Purkinje cell (primary cell): ENCODE measurements around the gene ZSCAN20. TPM values are rescaled to one million over a fixed set of nuclear protein-coding genes. Genes with fewer than 3 reads are reported as not detected.

Experiments
- polyA plus RNA-seq: library from polyadenylated mRNA; unstranded; fragments of >200 nt; fragmentation: Nextera tagmentation; gene quantifications from 2 replicates; pipeline ENCODE4 v1.2.1, GENCODE V29; 2014

The ZSCAN20 gene
- polyA plus RNA-seq, result 0.84 and 2.0 TPM in 2 replicates

DNA sequence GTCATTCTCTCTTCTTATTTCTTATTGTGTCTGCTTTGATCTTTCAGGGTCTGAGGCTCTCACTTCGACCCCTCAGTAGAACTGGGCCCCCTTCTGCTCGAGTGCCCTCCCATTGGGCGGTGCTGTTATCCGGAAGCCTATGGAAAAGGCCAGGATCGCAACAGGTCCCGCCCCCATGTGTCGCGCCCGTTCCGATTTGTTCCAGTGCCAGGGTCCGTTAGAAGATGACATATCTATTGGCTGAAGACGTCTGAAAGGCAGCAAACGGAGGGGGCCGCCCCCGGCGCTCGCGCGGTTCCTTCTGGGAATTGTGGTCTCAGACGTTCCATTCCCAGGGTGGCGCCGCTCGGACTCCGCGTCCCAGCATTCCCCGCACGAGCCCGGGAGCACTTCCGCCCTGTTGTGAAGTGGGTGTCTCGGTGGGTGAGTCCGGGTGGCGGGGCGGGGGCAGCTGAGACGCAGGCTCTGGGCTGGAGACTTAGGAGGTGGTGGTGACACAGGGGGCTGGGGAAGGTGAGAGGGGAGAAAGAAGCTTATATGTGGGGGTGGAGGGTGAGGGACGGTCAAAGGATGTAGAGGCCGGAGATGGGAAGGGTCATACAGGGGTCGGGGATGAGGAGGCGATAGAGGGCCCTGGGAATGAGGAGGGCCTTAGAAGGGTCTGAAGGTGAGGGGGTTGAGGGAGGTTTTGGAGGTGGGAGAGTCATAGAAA is at the start of gene ZSCAN20:
Gene ZSCAN20 (plus strand): TSS at position 377 of the 712 bp plus-strand sequence. CDS start 6,644 bp downstream, outside the sequence.

DNA sequence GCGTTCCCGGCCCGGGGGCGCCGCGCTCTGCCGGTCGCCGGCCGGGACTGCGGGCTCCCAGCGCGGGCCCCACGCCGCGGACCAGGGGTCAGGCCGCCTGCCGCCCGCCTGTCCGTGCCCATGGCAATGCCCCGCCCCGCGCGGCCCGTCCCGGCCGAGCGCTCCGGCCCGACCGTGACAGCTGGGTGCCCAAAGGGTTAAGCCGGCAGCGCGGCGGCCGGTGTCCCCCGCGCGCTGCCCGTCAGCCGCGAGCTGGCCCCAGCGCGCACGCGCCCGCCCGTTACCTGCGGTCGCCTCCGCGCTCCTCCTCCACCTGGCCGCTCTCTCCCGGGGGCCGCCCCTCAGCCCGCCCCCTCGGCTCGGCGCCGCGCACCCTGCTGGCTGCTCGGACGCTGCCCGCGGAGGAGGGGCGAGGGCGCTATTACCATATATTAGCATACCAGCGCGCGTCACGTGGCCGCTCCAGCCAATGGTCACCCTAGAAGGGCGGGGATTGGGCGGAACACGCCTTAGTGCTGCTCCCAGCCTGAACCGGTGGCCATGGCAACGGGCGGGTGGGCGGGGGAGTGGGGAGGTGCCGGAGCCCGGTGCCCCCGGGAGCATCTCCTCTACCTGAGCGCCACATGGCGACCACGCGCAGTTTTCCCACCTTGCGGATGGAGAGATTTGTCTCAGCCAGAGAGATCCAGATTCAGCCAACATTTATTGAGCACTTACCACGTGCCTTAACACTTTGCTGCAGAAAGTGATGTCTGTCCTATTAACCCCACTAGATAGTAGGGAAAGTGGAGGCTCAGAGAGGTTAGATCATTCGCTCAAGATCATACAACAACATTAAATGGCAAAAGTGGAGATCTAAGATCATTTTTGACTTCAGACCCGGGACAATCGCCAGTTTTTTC is 41.5 kb upstream of the ZSCAN20 start, which contains the start of gene PHC2:
Gene PHC2 (minus strand): TSS at position 404 of the 902 bp plus-strand sequence. CDS start 55,556 bp downstream, outside the sequence.

Other genes with a start within 250 kb of the ZSCAN20 start
- 1.9 and 3.0 TPM in 2 replicates for gene ZNF362, start 216.2 kb upstream of the ZSCAN20 start, polyA plus RNA-seq
- not detected in 2 replicates for gene A3GALT2, start 151.5 kb upstream of the ZSCAN20 start, polyA plus RNA-seq
- gene PHC2, start 41.5 kb upstream of the ZSCAN20 start, polyA plus RNA-seq, result 21.7 and 25.1 TPM in 2 replicates